ENCODE data around the gene MAP10.

DNA sequence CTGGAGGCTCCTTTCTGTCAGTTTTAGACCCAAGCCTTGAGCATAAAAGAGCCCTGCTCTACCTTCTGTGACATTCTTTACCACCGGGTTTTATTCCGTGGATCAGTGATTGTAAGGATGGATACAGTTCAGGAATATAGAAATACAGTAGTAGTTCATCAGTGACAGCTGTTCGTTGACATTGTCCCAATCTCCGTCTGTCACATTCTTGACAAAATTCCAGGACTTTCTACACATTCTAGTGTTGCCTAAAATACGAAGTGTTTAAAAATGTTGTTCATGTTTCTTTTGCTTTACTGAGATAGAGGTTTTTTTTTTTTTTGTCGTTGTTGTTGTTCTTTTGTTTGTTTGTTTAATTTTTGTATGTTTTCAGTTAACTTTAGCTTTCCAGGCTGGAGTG, 29.9 kb downstream of the MAP10 start:
- TF ChIP-seq POLR2A (IDR thresholded peaks at IDR 0.05), result no peak
- TF ChIP-seq, protein P1, sequence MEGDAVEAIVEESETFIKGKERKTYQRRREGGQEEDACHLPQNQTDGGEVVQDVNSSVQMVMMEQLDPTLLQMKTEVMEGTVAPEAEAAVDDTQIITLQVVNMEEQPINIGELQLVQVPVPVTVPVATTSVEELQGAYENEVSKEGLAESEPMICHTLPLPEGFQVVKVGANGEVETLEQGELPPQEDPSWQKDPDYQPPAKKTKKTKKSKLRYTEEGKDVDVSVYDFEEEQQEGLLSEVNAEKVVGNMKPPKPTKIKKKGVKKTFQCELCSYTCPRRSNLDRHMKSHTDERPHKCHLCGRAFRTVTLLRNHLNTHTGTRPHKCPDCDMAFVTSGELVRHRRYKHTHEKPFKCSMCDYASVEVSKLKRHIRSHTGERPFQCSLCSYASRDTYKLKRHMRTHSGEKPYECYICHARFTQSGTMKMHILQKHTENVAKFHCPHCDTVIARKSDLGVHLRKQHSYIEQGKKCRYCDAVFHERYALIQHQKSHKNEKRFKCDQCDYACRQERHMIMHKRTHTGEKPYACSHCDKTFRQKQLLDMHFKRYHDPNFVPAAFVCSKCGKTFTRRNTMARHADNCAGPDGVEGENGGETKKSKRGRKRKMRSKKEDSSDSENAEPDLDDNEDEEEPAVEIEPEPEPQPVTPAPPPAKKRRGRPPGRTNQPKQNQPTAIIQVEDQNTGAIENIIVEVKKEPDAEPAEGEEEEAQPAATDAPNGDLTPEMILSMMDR (IDR thresholded peaks at IDR 0.05), result no peak

All from vagina (tissue), 2 donors.